Ishikawa (cell line): ENCODE results near the gene TNFSF18.

Experiments used
- CEBPB ChIP-seq: IDR thresholded peaks from 2 replicates; pipeline ENCODE4 v1.6.1; 2012
- CREB1 ChIP-seq: IDR thresholded peaks from 2 replicates; pipeline ENCODE4 v1.6.1; 2012; ENCODE audit warnings: low read depth
- EP300 ChIP-seq: IDR thresholded peaks from 2 replicates; pipeline ENCODE4 v1.6.1; 2012; ENCODE audit warnings: borderline replicate concordance
- RAD21 ChIP-seq: IDR thresholded peaks from 2 replicates; pipeline ENCODE4 v1.6.1; 2012; ENCODE audit warnings: low read depth
- TAF1 ChIP-seq: IDR thresholded peaks from 2 replicates; pipeline ENCODE4 v1.6.1; 2012; ENCODE audit warnings: low read depth, mild to moderate bottlenecking
- TCF12 ChIP-seq: IDR thresholded peaks from 2 replicates; pipeline ENCODE4 v1.6.1; 2012; ENCODE audit warnings: low read depth
- TEAD4 ChIP-seq: IDR thresholded peaks from 2 replicates; pipeline ENCODE4 v1.6.1; 2012
- YY1 ChIP-seq: IDR thresholded peaks from 2 replicates; pipeline ENCODE4 v1.6.1; 2012; ENCODE audit warnings: low read depth
- ZBTB7A ChIP-seq: IDR thresholded peaks from 2 replicates; pipeline ENCODE4 v1.6.1; 2012; ENCODE audit warnings: low read depth
- TF ChIP-seq, protein P1 (sequence below): IDR thresholded peaks from 2 replicates; pipeline ENCODE4 v1.6.1; 2012; ENCODE audit warnings: low read depth, mild to moderate bottlenecking
- TF ChIP-seq, protein P2 (sequence below): IDR thresholded peaks from 2 replicates; pipeline ENCODE4 v1.6.1; 2012

DNA sequence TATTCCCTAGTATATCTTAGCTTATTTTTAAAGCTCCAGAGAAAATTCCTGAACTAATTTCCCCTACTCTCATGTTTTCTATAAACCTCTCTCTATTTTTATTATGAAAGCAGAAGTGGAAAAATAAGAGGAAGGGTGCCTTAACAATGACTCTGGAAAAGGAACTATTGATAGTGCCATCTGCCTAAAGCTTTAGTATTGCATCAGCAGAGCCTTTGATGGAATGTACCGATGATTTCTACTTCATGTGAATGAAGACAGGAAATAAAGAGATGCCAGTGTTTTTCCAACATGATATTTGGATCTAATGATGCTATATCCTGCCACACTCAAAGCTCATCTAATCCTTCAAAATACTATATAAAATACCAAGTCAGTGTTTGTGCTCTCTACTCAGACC lies 35.1 kb downstream of the TNFSF18 start:
- TF ChIP-seq, protein P1, sequence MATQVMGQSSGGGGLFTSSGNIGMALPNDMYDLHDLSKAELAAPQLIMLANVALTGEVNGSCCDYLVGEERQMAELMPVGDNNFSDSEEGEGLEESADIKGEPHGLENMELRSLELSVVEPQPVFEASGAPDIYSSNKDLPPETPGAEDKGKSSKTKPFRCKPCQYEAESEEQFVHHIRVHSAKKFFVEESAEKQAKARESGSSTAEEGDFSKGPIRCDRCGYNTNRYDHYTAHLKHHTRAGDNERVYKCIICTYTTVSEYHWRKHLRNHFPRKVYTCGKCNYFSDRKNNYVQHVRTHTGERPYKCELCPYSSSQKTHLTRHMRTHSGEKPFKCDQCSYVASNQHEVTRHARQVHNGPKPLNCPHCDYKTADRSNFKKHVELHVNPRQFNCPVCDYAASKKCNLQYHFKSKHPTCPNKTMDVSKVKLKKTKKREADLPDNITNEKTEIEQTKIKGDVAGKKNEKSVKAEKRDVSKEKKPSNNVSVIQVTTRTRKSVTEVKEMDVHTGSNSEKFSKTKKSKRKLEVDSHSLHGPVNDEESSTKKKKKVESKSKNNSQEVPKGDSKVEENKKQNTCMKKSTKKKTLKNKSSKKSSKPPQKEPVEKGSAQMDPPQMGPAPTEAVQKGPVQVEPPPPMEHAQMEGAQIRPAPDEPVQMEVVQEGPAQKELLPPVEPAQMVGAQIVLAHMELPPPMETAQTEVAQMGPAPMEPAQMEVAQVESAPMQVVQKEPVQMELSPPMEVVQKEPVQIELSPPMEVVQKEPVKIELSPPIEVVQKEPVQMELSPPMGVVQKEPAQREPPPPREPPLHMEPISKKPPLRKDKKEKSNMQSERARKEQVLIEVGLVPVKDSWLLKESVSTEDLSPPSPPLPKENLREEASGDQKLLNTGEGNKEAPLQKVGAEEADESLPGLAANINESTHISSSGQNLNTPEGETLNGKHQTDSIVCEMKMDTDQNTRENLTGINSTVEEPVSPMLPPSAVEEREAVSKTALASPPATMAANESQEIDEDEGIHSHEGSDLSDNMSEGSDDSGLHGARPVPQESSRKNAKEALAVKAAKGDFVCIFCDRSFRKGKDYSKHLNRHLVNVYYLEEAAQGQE, result no peak
- no peak for TF ChIP-seq RAD21
- TF ChIP-seq ZBTB7A, result no peak
- no peak for TF ChIP-seq EP300
- no peak for TF ChIP-seq CREB1
- no peak for TF ChIP-seq CEBPB
- no peak for TF ChIP-seq TAF1
- TF ChIP-seq YY1, result no peak
- TF ChIP-seq, protein P2, sequence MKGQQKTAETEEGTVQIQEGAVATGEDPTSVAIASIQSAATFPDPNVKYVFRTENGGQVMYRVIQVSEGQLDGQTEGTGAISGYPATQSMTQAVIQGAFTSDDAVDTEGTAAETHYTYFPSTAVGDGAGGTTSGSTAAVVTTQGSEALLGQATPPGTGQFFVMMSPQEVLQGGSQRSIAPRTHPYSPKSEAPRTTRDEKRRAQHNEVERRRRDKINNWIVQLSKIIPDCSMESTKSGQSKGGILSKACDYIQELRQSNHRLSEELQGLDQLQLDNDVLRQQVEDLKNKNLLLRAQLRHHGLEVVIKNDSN, result no peak
- TF ChIP-seq TCF12, result no peak
- TF ChIP-seq TEAD4, result no peak
